Measurements from ENCODE around the gene NETO2.

- TF ChIP-seq BCL11A (IDR thresholded peaks at IDR 0.05; ENCODE audit: low read depth, low read length) (no peak), CTCF (IDR thresholded peaks at IDR 0.05 in 2 of 3, conservative IDR thresholded peaks at IDR 0.05 in 1 of 3; ENCODE audit: control insufficient read depth in 2 of 3, extremely low read depth in 1 of 3, insufficient read depth in 1 of 3, low read depth in 3 of 3, low read length in 3 of 3) (no peak)
Measured at GRCh38 chr16:47058295-47059086, 85.3 kb downstream of the NETO2 start.

All from GM12878 (cell line).